Pons (tissue), 1 donor: ENCODE measurements around the gene CUX1.
"Not testable (repeated sequence)": the region's sequence is repeated elsewhere in the genome, so short reads cannot be mapped to it uniquely, and the experiment has no call there.

ENCODE experiments used
- DNase-seq: peaks from one replicate; pipeline ENCODE4 v3.0.0-alpha.2; 2016; ENCODE audit warnings: low spot score

Gene CUX1

DNA sequence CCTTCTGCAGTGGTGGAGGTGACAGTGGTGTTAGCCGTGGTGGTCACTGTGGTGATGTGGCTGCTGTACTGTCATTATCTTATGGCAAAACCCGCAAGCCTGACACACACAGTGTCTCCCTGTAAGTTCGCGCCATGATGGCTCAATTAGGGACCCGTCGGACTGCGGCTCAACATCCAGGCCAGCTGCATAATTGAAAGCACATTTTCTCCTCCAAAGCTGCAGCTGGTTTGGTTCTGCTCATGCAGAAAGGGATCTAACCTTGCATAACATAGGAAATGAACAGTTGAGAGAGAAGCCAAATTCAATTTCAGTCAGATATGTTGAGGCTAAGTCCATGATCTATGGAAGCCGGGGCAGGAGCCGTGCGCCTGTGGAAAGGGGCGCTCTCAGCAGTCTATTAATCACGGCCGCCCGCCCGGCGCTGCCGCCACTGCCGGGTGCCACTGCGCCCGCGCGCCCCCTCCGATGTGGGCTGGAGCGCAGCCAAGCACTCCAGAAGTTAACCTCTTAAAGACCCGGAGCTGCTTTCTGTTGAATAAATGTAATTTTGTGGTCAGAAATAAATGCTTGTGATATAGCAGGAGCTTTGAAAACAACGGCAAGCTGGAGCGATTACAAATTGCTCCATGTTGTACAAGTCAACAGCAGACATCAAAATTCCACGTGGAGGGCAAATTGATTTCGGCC lies 227.7 kb downstream of the CUX1 start:
- DNase-seq, result peak; percentile 35

DNA sequence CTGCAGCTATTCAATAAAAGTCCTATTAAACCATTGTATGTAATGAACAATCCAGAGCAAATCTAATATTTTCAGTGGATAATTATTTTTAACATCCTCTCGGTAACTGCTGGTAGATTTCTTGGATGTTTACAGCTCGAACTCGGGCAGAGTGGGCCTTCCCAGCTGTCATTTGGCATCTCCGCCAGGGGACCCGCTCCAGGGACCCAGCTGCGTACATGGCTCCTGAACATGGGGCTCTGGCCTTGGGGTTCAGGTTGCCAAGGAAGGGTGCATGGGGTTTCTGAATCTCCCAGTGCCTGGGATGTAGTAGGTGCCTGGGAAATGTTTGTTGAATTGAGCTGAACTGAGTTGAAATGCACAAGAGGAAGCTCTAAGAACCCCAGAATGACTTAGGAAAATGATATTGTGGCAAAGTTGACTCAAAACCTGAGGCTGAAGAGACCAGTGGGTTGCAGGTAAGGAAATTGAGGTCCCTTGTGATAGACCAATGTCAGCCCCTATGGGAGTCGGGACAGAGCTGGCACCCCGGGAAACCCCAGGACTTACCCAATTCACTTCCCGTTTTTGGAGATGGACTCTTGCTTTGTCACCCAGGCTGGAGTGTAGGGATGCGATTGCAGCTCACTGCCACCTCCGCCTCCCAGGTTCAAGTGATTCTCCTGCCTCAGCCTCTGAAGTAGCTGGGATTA lies 228.4 kb downstream of the CUX1 start:
- no peak for DNase-seq

DNA sequence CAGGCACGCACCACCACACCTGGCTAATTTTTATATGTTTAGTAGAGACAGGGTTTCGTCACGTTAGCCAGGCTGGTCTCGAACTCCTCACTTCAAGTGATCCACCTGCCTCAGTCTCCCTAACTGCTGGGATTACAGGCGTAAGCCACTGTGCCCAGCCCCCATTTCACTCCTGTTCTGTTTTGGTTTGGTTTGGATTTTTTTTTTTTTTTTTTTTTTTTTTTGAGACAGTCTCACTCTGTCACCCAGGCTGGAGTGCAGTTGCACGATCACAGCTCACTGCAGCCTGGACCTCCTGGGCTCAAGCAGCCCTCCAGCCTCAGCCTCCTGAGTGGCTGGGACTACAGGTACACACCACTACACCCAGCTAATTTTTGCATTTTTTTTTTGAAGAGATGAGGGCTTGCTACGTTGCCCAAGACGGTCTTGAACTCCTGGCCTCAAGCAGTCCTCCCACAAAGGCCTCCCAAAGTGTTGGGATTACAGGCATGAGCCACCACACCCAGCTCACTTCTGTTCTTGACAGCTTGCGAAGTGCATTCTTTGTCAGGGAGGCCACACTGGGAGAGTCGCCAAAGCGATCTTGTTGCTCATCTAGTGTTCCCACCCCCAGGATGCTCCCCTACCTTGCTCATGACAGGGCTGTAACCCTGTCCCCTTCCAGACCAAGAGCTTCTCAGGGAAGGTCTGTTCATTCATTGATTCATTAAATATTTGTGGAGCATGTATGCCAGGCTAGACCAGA lies 229.1 kb downstream of the CUX1 start:
- DNase-seq, result no peak

DNA sequence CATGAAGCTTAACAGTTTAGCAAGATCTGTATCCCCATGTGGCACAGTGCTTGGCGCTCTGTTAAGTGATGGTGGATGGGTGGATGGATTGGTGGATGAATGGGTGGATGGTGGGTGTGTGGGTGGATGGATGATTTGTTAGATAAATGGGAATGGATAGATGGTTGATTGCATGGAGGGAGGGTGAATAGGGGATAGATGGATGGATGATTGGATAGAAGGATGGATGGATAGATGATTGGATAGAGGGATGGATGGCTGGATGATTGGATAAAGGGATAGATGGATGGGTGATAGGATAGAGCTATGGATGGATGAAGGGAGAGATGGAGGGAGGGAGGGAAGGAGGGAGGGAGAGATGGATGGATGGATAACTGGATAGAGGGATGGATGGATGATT lies 229.7 kb downstream of the CUX1 start:
- DNase-seq, result no peak

DNA sequence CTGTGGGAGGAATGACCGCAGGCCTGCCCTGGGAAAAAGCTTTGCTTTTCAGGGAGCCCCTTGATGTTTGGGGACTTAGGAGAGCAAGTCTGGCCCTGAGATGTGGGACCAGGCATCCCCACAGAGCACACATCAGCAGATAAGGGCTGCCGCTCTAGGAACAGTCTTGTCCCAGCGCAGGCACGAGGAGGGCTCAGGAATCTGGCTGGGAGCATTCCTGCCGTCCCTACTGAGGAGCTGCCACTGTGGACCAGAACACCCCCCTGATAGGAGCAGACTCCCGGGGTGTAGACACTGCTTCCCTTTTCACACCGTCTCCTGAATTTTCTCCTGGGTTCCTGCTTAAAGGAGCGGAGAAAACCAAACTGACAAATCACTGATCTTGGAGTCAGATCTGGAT lies 232.3 kb downstream of the CUX1 start:
- no peak for DNase-seq

DNA sequence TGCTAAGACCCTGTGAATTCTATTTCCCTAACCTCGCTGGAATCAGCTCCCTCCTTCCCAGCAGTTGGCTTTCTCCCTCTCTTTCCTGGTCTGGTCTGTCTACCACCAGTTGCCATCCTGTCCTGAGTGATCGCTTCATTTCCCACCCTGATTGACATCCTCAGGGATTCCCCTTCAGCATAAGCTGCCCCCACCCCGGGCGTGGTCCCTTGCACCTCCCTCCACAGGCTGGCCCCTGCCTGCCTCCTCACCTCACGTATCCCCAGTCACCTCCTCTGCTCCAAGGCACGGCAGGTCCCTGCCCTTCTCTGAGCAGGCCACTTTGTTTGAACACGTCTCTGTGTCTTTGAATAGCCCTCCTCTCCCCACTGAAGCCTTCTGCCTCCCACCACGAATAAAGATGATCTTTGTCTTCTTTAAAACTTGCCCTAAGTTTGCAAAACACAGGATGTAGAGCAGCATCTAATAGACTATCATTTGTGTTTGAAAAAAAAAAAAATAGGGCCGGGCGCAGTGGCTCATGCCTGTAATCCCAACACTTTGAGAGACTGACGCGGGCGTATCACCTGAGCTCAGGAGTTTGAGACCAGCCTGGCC lies 233.5 kb downstream of the CUX1 start:
- no peak for DNase-seq

DNA sequence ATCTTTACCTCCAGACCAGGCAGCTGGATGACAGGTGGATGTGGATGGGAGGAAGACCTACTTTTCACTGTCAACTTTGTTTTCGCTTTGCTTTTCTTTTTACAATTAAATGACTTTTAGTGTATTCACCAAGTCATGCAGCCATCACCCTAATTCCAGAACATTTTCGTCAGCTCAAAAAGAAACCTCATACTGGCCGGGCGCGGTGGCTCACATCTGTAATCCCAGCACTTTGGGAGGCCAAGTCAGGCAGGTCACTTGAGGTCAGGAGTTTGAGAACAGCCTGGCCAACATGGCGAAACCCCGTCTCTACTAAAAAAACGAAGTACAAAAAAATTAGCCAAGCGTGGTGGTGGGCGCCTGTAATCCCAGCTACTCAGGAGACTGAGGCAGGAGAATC lies 234.3 kb downstream of the CUX1 start:
- not testable (repeated sequence) for DNase-seq

DNA sequence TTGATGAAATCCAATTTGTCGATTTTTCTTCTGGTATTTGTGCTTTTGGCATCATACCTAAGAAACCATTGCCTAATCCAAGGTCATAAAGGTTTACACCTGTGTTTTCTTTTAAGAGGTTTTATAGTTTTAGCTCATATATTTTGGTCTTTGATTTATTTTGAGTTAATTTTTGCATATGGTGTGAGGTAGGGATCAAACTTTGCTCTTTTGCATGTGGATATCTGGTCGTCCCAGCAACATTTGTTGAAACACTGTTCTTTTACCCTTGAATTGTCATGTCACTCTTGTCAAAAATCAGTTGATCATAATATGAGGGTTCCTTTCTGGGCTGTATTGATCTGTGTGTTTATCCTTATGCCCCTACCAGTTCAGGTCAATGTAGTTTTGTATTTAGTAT lies 236.7 kb downstream of the CUX1 start:
- DNase-seq, result no peak

DNA sequence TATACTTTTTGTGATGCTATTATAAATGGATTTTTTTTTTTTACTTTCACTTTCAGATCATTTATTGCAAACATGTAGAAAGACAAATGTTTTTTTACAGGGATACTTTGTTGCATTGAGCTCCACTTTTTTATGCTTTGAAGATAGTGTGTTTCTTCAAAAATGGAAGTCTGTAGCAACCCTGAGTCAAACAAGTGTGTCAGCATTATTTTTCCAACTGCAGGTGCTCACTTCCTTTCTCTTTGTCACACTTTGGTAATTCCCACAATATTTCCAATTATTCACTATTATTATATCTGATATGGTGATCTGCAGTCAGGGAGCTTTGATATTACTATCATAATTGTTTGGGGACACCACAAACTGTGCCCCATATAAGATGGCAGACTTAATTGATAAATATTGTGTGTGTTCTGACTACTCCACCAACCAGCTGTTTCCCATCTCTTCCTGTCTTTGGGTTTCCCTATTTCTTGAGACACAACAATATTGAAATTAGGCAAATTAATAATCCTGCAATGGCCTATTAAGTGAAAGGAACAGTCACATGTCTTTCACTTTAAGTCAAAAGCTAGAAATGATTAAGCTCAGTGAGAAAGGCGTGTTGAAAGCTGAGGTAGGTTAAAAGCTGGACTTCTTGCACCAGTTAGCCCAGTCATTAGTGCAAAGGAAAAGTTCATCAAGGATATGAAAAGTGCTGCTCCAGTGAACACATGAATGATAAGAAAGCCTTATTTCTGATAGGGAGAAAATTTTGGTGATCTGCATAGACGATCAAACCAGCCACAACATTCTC lies 238.0 kb downstream of the CUX1 start:
- DNase-seq, result no peak

DNA sequence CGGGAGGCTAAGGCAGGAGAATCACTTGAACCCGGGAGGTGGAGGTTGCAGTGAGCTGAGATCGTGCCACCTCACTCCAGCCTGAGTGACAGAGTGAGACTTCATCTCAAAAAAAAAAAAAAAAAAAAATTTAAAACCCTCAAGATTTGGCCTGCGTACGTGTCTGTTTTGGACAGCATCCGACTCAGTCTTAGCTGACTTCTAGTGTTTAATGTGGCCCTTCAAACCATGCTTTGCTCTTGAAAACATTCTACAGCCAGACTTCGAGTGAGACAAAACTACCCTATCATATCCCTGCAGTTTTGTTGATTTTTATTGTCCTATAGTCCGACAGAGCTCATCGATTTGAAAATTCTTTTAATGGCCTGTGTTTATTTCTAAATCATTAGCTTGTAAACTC lies 242.1 kb downstream of the CUX1 start:
- no peak for DNase-seq

DNA sequence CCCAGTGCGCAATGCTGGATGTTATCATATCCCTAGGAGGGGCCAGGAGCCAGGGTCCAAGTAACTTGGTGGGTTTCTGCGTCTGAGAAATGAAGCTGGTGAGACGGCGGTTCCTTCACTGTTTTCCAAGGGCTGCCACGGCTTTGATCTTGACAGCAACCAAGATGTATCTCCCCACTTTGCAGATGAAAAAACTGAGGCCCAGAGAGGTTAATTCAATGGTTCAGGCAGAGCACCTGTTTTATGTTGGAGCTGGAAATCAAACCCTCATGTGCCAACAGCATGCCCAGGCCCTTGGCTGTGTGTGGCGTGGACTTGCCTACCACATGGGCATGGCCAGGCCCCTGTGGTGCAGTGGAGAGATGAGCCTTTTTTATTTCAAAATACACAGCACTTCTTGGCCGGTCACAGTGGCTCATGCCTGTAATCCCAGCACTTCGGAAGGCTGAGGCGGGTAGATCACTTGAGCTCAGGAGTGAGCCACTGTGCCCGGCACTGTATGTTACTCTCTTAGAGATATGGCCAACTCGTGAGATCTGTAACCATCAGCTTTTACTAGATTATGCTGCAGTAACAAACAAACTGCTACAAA lies 244.0 kb downstream of the CUX1 start:
- no peak for DNase-seq

DNA sequence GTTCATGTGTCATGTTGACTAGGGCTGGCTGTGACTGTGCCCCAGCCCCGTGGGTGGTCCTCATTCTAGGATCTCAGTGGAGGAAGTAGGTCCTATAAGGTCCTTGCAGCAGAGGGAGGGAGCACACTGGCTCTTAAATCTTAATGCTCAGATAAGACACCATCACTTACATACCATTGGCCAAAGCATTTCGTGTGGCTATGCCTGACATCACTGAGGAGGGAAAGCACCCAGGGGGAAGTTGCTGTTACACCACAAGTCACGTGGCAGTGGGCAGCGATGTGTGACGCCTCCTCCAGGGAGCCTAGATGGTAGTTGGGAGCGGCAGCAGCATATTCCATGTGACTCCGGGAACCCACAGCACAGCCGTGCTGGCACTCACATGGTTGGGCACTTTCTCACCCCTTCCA lies 244.6 kb downstream of the CUX1 start:
- DNase-seq, result no peak

DNA sequence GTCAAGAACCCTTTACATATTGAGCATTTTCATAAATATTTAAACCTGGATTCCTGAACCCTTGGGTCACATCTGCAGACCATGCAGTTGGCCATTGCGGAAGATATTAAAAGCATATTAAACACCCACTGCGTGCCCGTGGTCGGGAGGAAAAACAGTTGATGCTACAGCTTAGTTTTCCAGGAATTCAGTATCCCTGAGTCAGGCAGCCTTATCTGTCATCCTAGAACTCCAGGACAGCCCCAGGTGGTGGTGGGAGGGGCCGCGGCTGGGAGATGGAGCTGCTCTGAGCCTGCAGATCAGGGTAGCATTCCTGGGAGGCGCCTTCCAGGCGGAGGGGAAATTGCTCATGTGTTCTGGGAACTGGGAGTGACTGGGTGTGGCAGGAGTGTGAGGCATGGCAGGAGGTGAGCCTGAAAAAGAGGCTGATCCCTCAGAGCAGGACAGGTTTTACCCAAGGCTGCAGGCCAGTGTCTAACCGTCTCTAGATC lies 246.3 kb downstream of the CUX1 start:
- DNase-seq, result no peak

DNA sequence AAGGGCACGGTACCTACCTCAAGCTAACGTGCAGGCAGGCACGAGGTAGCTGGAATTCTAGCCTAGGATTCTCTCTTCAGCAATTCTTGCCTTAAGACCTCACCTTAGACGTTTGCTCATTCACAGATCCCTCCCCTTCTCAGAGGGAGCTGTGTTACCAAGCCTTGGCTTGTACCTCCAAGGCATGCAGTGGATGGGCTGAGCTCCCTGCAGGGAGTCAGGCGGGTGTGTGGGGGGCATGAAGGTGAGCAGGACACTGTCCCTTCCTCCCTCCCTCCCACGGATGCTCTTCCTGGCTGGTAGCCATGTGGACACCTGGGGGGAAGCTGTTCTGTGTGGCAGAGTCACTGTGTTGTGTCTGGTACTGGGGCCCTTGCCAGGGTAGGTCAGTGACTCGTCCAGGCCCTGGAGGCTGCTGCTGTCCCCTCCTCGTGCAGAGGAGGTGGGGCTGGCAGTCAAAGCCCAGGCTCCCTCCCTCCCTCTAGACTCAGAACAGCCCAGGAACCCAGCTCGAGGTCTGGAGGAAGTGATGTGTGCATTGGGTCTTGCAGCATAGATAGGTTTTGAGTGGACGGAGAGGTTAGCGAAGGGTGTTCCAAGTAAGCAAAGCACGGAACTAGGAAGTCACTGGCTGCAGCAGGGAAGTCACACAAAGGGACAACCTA lies 247.1 kb downstream of the CUX1 start:
- peak; percentile 50 for DNase-seq

DNA sequence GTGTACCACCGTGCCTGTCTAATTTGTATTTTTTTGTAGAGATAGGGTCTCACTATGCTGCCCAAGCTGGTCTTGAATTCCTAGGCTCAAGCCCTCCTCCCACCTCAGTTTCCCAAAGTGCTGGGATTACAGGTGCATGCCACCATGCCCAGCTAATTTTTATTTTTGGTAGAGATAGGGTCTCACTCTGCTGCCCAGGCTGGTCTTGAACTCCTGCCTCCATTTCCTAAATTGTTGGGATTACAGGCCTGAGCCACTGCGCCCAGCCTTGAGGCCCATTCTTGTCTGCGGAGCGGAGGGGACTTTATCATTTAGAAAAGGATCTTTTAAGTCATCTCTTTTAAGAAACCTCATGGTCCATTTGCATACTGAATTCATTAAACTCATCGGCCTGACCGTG lies 247.8 kb downstream of the CUX1 start:
- no peak for DNase-seq

DNA sequence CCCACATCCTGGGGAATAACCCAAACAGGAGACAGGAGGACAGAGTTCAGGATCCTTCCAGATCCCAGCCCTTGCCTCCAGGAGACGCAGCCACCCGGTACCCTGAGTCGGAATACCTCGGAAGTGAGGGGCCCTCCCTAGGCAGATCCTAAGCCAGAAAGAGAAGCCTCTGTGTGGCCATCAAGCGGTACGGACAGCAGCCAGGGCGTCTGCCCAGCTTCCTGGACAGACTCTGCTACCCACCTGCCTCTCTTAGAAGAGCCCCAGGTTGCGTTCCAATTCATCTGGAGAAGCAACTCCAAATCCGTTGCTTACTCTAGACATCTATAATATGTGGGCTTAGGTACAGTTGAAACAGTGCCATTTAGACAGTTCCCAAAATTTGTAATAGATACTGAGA lies 249.1 kb downstream of the CUX1 start:
- DNase-seq, result no peak

DNA sequence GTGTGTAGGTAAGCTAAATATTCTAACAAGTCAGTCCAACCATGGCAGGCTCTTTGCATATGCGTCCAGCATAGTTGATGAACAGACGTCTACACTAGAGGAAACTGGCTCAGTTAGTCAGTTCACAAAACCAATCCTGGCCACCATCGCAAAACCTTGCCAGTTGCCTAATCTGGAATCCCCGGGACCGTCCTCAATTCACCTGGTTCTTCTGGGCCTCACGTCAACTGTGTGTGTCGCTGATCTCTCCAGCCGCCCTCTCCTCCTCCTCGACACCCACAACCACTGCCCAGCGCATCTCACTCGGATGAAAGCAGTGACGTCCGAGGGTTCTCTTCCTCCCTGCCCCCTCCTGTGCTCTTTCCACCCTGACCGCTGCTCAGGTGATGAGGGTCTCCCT lies 251.4 kb downstream of the CUX1 start:
- DNase-seq, result no peak

DNA sequence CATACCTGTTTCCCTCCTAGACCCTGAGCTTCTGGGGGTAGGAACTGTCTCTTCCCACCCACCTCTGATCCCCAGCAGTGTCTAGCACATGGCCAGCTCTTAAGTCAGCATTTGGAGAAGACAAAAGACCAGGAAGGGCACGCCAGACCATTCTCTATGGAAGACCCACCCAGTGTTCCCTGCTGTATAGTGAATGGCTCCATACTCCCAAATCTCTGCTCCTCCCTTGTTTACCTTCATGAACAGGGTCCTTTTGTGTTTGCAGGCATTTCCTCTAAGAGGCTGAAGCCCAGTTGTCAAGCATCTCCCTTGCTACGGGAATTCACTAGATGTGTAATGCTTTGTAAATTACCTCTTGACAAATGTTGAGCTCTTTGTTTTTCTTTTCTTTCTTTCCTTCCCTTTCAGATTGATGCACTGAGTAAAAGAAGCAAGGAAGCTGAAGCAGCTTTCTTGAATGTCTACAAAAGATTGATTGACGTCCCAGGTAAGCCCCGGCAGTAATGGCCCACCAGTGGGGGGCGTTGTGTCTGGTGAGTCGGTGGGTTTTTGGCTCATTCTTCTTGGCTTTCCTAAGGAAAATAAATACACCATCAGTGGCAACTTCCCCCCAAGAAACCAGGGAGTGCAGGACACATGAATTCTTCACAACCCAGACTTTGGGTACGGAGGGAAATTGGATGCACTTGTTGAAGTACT lies 252.7 kb downstream of the CUX1 start:
- no peak for DNase-seq

DNA sequence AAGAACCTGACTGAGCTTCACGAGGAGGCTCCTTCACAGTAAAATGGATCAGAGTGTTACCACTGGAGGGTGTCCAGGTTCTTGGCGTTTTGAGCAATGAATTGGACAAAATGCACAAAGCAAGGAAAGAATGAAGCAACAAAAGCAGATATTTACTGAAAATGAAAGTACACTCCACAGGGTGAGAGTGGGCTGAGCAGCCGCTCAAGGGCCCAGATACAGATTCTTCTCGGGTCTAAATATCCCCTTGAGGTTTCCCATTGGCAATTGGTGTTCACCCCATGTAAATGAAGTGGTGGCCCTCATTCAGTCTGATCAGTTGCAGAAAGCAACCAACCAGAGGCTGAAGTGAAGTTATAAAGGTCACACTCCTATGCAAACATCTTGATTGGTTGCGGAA lies 254.6 kb downstream of the CUX1 start:
- no peak for DNase-seq

DNA sequence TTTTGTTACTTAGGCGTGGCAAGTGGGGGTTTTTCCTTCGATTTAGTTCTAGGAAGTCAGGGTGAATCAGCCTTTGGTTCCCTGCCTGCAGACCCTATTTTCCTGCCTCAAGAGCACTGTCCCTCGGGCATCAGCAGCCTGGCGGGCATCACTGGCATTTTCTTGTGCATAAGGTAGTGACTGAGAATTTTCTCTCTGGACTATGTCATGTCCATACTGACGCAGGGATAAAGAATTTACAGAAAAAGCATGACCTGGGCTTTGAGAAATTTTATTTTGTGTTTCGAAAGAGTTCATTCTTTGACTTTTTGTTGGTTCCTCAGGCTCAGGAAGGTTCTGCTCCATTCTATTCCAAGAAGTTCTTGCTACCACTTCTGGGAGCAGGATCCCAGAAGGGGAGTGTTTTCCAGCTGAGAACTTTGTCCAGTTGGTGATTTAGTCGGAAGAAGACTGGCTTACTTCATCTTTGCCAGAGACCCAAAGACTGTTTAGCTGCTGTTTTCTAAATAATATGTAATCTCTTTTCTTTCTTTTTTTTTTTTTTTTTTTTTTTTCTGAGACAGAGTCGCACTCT lies 255.3 kb downstream of the CUX1 start:
- DNase-seq, result no peak
